Amygdala (tissue), 56 donors: ENCODE measurements around the gene WNT5A.

ENCODE experiments used
- DNase-seq, 56 donors: peaks; one replicate each; lab custom pipeline; 2025; lab: John Stamatoyannopoulos, UW

Gene WNT5A

GRCh38 chr3:55483196-55484095 is 3.7 kb downstream of the WNT5A start:
- DNase-seq = no peak

GRCh38 chr3:55482496-55483195 is 4.5 kb downstream of the WNT5A start:
- DNase-seq = no peak

GRCh38 chr3:55481744-55482495 is 5.2 kb downstream of the WNT5A start:
- DNase-seq = no peak

GRCh38 chr3:55480911-55481743 is 6.0 kb downstream of the WNT5A start:
- peak in 9 of 56 donors; percentile 7 to 63 (median 31) for DNase-seq

- no peak for DNase-seq
Observed at GRCh38 chr3:55477306-55478303, 9.5 kb downstream of the WNT5A start.

GRCh38 chr3:55476515-55476914 is 10.6 kb downstream of the WNT5A start:
- DNase-seq = no peak

- DNase-seq = no peak
Observed at GRCh38 chr3:55474213-55474632, 12.9 kb downstream of the WNT5A start.

GRCh38 chr3:55473788-55474187 is 13.3 kb downstream of the WNT5A start:
- DNase-seq = no peak

GRCh38 chr3:55471522-55472280 is 15.4 kb downstream of the WNT5A start:
- DNase-seq = no peak

- DNase-seq = no peak
Observed at GRCh38 chr3:55471084-55471483, 16.0 kb downstream of the WNT5A start.

GRCh38 chr3:55469957-55470526 is 17.1 kb downstream of the WNT5A start:
- DNase-seq = no peak

GRCh38 chr3:55468251-55468650 is 18.9 kb downstream of the WNT5A start:
- no peak for DNase-seq

GRCh38 chr3:55467099-55467498 is 20.0 kb downstream of the WNT5A start:
- DNase-seq = no peak

- no peak for DNase-seq
Observed at GRCh38 chr3:55466526-55466925, 20.6 kb downstream of the WNT5A start.

- no peak for DNase-seq
Observed at GRCh38 chr3:55461896-55462295, 25.2 kb downstream of the WNT5A start.

- DNase-seq = no peak
Observed at GRCh38 chr3:55459838-55460237, 27.3 kb downstream of the WNT5A start.

- DNase-seq = no peak
Observed at GRCh38 chr3:55458181-55458790, 28.8 kb downstream of the WNT5A start.
